HEK293 (cell line): ENCODE results near the gene PRC1.
A peak's percentile ranks its signal among the peaks of the same experiment; 100 is the strongest.

Source experiments
- CTCF ChIA-PET: fragments of 350-600 bp; formaldehyde crosslinking; extraction: SDS; loops from one replicate; lab custom pipeline; 2021; ENCODE audit warnings: antibody characterized with exemption; lab: Yijun Ruan, JAX
- POLR2A ChIA-PET: fragments of 300-600 bp; formaldehyde crosslinking; extraction: SDS; loops from one replicate; lab custom pipeline; 2020; ENCODE audit warnings: antibody characterized with exemption, inconsistent platforms; lab: Yijun Ruan, JAX
- H3K27ac ChIP-seq: fragments of 200-500 bp; sonication (Bioruptor generic); 2 replicates; pipeline ENCODE4 v1.5.1; 2014; ENCODE audit warnings: low read depth, low read length, control low read depth, inconsistent platforms; ENCODE audit errors: extremely low read depth
- H3K36me3 ChIP-seq, 2 experiments: fragments of 200-500 bp in 1 of 2; sonication (Bioruptor generic) in 1 of 2; 1 replicate in 1 of 2; 2 replicates in 1 of 2; pipeline ENCODE4 v1.5.1; 2014 to 2017; ENCODE audit warnings: inconsistent platforms in 2 of 2, low read length in 2 of 2; ENCODE audit not compliant: control insufficient read depth in 2 of 2, insufficient read depth in 1 of 2
- H3K4me1 ChIP-seq: fragments of 200-500 bp; sonication (Bioruptor generic); 2 replicates; pipeline ENCODE4 v1.5.1; 2014; ENCODE audit warnings: mild to moderate bottlenecking, low read length, inconsistent platforms; ENCODE audit not compliant: control insufficient read depth, insufficient read depth
- H3K4me3 ChIP-seq: 2 replicates; pipeline ENCODE4 v1.5.1; 2011; ENCODE audit warnings: low read depth, mild to moderate bottlenecking, control low read depth, low read length, moderate library complexity
- H3K9me3 ChIP-seq: fragments of 200-500 bp; sonication (Bioruptor generic); 2 replicates; pipeline ENCODE4 v1.5.1; 2014; ENCODE audit warnings: low read depth, low read length, inconsistent platforms; ENCODE audit not compliant: control insufficient read depth, insufficient read depth
- CTCF ChIP-seq: fragments of 450-650 bp; formaldehyde crosslinking; IDR thresholded peaks from 2 replicates; pipeline ENCODE4 v1.5.1; 2016; ENCODE audit warnings: missing biosample characterization, missing genetic modification characterization
- GLIS1 ChIP-seq: fragments of 450-650 bp; formaldehyde crosslinking; IDR thresholded peaks from 2 replicates; pipeline ENCODE4 v1.5.1; 2016; ENCODE audit warnings: missing biosample characterization, missing genetic modification characterization
- HIC1 ChIP-seq: fragments of 450-650 bp; formaldehyde crosslinking; IDR thresholded peaks from 2 replicates; pipeline ENCODE4 v1.5.1; 2016; ENCODE audit warnings: missing biosample characterization, missing genetic modification characterization
- KLF16 ChIP-seq: fragments of 450-650 bp; formaldehyde crosslinking; IDR thresholded peaks from 2 replicates; pipeline ENCODE4 v1.5.1; 2017; ENCODE audit warnings: missing biosample characterization, missing genetic modification characterization
- KLF17 ChIP-seq: fragments of 450-650 bp; formaldehyde crosslinking; IDR thresholded peaks from 2 replicates; pipeline ENCODE4 v1.5.1; 2016; ENCODE audit warnings: missing biosample characterization, missing genetic modification characterization
- SCRT1 ChIP-seq: fragments of 450-650 bp; formaldehyde crosslinking; IDR thresholded peaks from 2 replicates; pipeline ENCODE4 v1.5.1; 2016; ENCODE audit warnings: missing biosample characterization, missing genetic modification characterization, borderline replicate concordance
- SCRT2 ChIP-seq: fragments of 450-650 bp; formaldehyde crosslinking; IDR thresholded peaks from 2 replicates; pipeline ENCODE4 v1.5.1; 2016; ENCODE audit warnings: missing biosample characterization, missing genetic modification characterization
- ZBTB10 ChIP-seq: fragments of 450-650 bp; formaldehyde crosslinking; IDR thresholded peaks from 2 replicates; pipeline ENCODE4 v1.5.1; 2016; ENCODE audit warnings: missing biosample characterization, missing genetic modification characterization
- ZBTB11 ChIP-seq: fragments of 450-650 bp; formaldehyde crosslinking; conservative IDR thresholded peaks from 2 replicates; pipeline ENCODE4 v1.5.1; 2016; ENCODE audit warnings: low read depth, missing biosample characterization, missing genetic modification characterization
- ZBTB48 ChIP-seq: fragments of 450-650 bp; formaldehyde crosslinking; IDR thresholded peaks from 2 replicates; pipeline ENCODE4 v1.5.1; 2016; ENCODE audit warnings: missing biosample characterization, missing genetic modification characterization
- ZBTB8A ChIP-seq: fragments of 450-650 bp; formaldehyde crosslinking; IDR thresholded peaks from 2 replicates; pipeline ENCODE4 v1.5.1; 2016; ENCODE audit warnings: missing biosample characterization, missing genetic modification characterization
- ZIC2 ChIP-seq: fragments of 450-650 bp; formaldehyde crosslinking; IDR thresholded peaks from 2 replicates; pipeline ENCODE4 v1.5.1; 2016; ENCODE audit warnings: missing biosample characterization, missing genetic modification characterization
- ZNF121 ChIP-seq: fragments of 450-650 bp; formaldehyde crosslinking; IDR thresholded peaks from 2 replicates; pipeline ENCODE4 v1.5.1; 2016; ENCODE audit warnings: missing biosample characterization, missing genetic modification characterization
- ZNF138 ChIP-seq: fragments of 450-650 bp; formaldehyde crosslinking; IDR thresholded peaks from 2 replicates; pipeline ENCODE4 v1.5.1; 2016; ENCODE audit warnings: missing biosample characterization, missing genetic modification characterization, borderline replicate concordance
- ZNF184 ChIP-seq: fragments of 450-650 bp; IDR thresholded peaks from 2 replicates; pipeline ENCODE4 v1.5.1; 2018; ENCODE audit warnings: missing biosample characterization, mild to moderate bottlenecking, missing genetic modification characterization
- ZNF2 ChIP-seq: fragments of 450-650 bp; formaldehyde crosslinking; IDR thresholded peaks from 2 replicates; pipeline ENCODE4 v1.5.1; 2016; ENCODE audit warnings: missing biosample characterization, missing genetic modification characterization
- ZNF311 ChIP-seq: fragments of 450-650 bp; formaldehyde crosslinking; IDR thresholded peaks from 2 replicates; pipeline ENCODE4 v1.5.1; 2017; ENCODE audit warnings: missing biosample characterization, missing genetic modification characterization, borderline replicate concordance
- ZNF544 ChIP-seq: fragments of 450-650 bp; formaldehyde crosslinking; IDR thresholded peaks from 2 replicates; pipeline ENCODE4 v1.5.0; 2017; ENCODE audit warnings: missing biosample characterization, missing genetic modification characterization
- ZNF580 ChIP-seq: fragments of 450-650 bp; formaldehyde crosslinking; IDR thresholded peaks from 2 replicates; pipeline ENCODE4 v1.5.1; 2016; ENCODE audit warnings: missing biosample characterization, missing genetic modification characterization
- ZNF830 ChIP-seq: fragments of 450-650 bp; IDR thresholded peaks from 2 replicates; pipeline ENCODE4 v1.5.0; 2018; ENCODE audit warnings: missing biosample characterization, missing genetic modification characterization, low read depth, mild to moderate bottlenecking, moderate library complexity
- ZSCAN30 ChIP-seq: fragments of 450-650 bp; IDR thresholded peaks from 2 replicates; pipeline ENCODE4 v1.5.1; 2018; ENCODE audit warnings: missing biosample characterization, mild to moderate bottlenecking, missing genetic modification characterization, moderate library complexity

Gene PRC1

GRCh38 chr15:91039996-91040395 lies 45.7 kb upstream of the PRC1 start:
- ChIA-PET POLR2A (no interaction called here), CTCF (interaction anchor here (1.7 to 2.5 kb wide), 2 partner anchors 7 to 10 kb away, joined by 9 to 10 read pairs; no protein-coding TSS in a partner anchor)
- peak; percentile 79 for TF ChIP-seq GLIS1
- TF ChIP-seq ZIC2 (tag by site-specific recombination): peak; percentile 42; the same call in 1 of the 2 replicates
- no peak for TF ChIP-seq ZBTB11 (tag by site-specific recombination)

GRCh38 chr15:91032919-91033803 lies 38.8 kb upstream of the PRC1 start:
- ChIA-PET CTCF (interaction anchor here (0.5 to 4.0 kb wide), 42 partner anchors 8 to 385 kb away, joined by 3 to 40 read pairs (median 5); partner anchors contain the start of genes HDDC3, RCCD1, UNC45A and VPS33B), POLR2A (interaction anchor here (1.0 to 1.7 kb wide), 5 partner anchors 9 to 98 kb away, joined by 3 to 9 read pairs (median 5); partner anchors contain the start of genes PRC1, UNC45A and VPS33B)
- H3K27ac ChIP-seq: no peak overlapping the region
- H3K36me3 ChIP-seq: no peaks in the 10 kb centered on the region
- H3K4me3 ChIP-seq: no peak overlapping the region
- H3K4me1 ChIP-seq: no peaks in the 10 kb centered on the region
- H3K9me3 ChIP-seq: no peaks in the 10 kb centered on the region
- TF ChIP-seq ZNF121 (tag by site-specific recombination) (no peak), ZNF184 (tag by site-specific recombination) (no peak), ZNF138 (tag by site-specific recombination) (no peak), ZNF544 (no peak), ZBTB8A (tag by site-specific recombination) (0 out of 2 replicates have a peak, but pooled peaks have one; percentile 21), KLF17 (no peak), SCRT2 (tag by site-specific recombination) (peak; percentile 32; the same call in 1 of the 2 replicates), HIC1 (tag by site-specific recombination) (0 out of 2 replicates have a peak, but pooled peaks have one; percentile 25), KLF16 (no peak), ZNF311 (no peak), ZNF830 (no peak), ZNF2 (tag by site-specific recombination) (0 out of 2 replicates have a peak, but pooled peaks have one; percentile 23), CTCF (peak; percentile 96), ZBTB10 (tag by site-specific recombination) (no peak), ZBTB48 (0 out of 2 replicates have a peak, but pooled peaks have one; percentile 28), ZSCAN30 (tag by site-specific recombination) (peak; percentile 50; the same call in 1 of the 2 replicates), SCRT1 (tag by site-specific recombination) (peak; percentile 58; the same call in 1 of the 2 replicates), ZNF580 (tag by site-specific recombination) (no peak)

More at GRCh38 chr15:91039996-91040395, 45.7 kb upstream of the PRC1 start:
- no peak overlapping the region for H3K4me3 ChIP-seq
- H3K4me1 ChIP-seq: no peaks in the 10 kb centered on the region
- no peaks in the 10 kb centered on the region for H3K9me3 ChIP-seq
- no peaks in the 10 kb centered on the region for H3K36me3 ChIP-seq
- no peak overlapping the region for H3K27ac ChIP-seq
